Panc1 (cell line): ENCODE results near the gene FAM78A. TPM values are rescaled to one million over a fixed set of nuclear protein-coding genes. Genes with fewer than 3 reads are reported as not detected.

Source experiments
- total RNA-seq: library from RNA; stranded (reverse); gene quantifications from one replicate; pipeline ENCODE4 v1.2.1, GENCODE V29; 2021; ENCODE audit not compliant: unreplicated experiment

Gene FAM78A
- total RNA-seq, 1 experiment from 2014 or later = 0.59 TPM

Other genes with a start within 250 kb of the FAM78A start
- 6.0 TPM for gene AIF1L, start 180.0 kb downstream of the FAM78A start, total RNA-seq
- gene NUP214, start 150.9 kb downstream of the FAM78A start, total RNA-seq = 34.9 TPM
- gene PLPP7, start 13.2 kb upstream of the FAM78A start, total RNA-seq = 3.3 TPM
- 200 TPM for gene PRRC2B, start 117.6 kb upstream of the FAM78A start, total RNA-seq
- 58.0 TPM for gene POMT1, start 226.4 kb upstream of the FAM78A start, total RNA-seq